Mucosa of gallbladder (tissue), 1 donor: ENCODE measurements around the gene CNDP2. TPM values are rescaled to one million over a fixed set of nuclear protein-coding genes. Genes with fewer than 3 reads are reported as not detected.
"Not testable (repeated sequence)": the region's sequence is repeated elsewhere in the genome, so short reads cannot be mapped to it uniquely, and the experiment has no call there.

Experiments used
- DNase-seq: peaks from one replicate; pipeline ENCODE4 v3.0.0-alpha.2; 2020; ENCODE audit warnings: low spot score
- total RNA-seq: library from RNA; stranded (reverse); gene quantifications from one replicate; pipeline ENCODE4 v1.2.1, GENCODE V29; 2021
- donor health status: DM: no; HTN: no; CAD: no.

CNDP2 gene
- total RNA-seq, 1 donor from 2014 or later, result 389 TPM

- DNase-seq, result no peak
These were observed 21.1 kb downstream of the CNDP2 start for GRCh38 chr18:74517236-74517630.

GRCh38 chr18:74518456-74519295 is 22.5 kb downstream of the CNDP2 start:
- DNase-seq, result no peak

- DNase-seq, result no peak
These were observed 23.3 kb downstream of the CNDP2 start for GRCh38 chr18:74519320-74520095.

GRCh38 chr18:74520096-74520833 is 24.1 kb downstream of the CNDP2 start:
- no peak for DNase-seq

- DNase-seq, result no peak
These were observed 25.0 kb downstream of the CNDP2 start for GRCh38 chr18:74521068-74521725.

- DNase-seq, result no peak
These were observed 26.7 kb downstream of the CNDP2 start for GRCh38 chr18:74522635-74523548.

- DNase-seq, result no peak
These were observed 27.9 kb downstream of the CNDP2 start for GRCh38 chr18:74524097-74524496.

- not testable (repeated sequence) for DNase-seq
These were observed 28.8 kb downstream of the CNDP2 start for GRCh38 chr18:74524915-74525314.

GRCh38 chr18:74525741-74526140 is 29.6 kb downstream of the CNDP2 start:
- DNase-seq, result peak; percentile 91

- DNase-seq, result no peak
These were observed 30.3 kb downstream of the CNDP2 start for GRCh38 chr18:74526488-74526887.

GRCh38 chr18:74528478-74528877 is 32.3 kb downstream of the CNDP2 start:
- DNase-seq, result no peak

GRCh38 chr18:74528913-74529312 is 32.8 kb downstream of the CNDP2 start:
- DNase-seq, result no peak

- DNase-seq, result no peak
These were observed 33.2 kb downstream of the CNDP2 start for GRCh38 chr18:74529378-74529777.

- no peak for DNase-seq
These were observed 33.8 kb downstream of the CNDP2 start for GRCh38 chr18:74529811-74530583.

- no peak for DNase-seq
These were observed 34.4 kb downstream of the CNDP2 start for GRCh38 chr18:74530584-74530862.

GRCh38 chr18:74531043-74531442 is 34.9 kb downstream of the CNDP2 start:
- no peak for DNase-seq

GRCh38 chr18:74532511-74533025 is 36.4 kb downstream of the CNDP2 start:
- DNase-seq, result no peak

- DNase-seq, result no peak
These were observed 37.5 kb downstream of the CNDP2 start for GRCh38 chr18:74533666-74534065.

- no peak for DNase-seq
These were observed 38.2 kb downstream of the CNDP2 start, which contains the start of gene CNDP1 for GRCh38 chr18:74534150-74534969. TSS of gene CNDP1 (plus strand) at chr18:74534500. CDS start at chr18:74534668, 168 bp downstream.
